ENCODE data around the gene MYO16.
"Not testable (repeated sequence)": the region's sequence is repeated elsewhere in the genome, so short reads cannot be mapped to it uniquely, and the experiment has no call there.

Gene MYO16

GRCh38 chr13:108742701-108743451 is 113.5 kb downstream of the MYO16 start:
- DNase-seq (ENCODE audit: low read depth): no peak

DNA sequence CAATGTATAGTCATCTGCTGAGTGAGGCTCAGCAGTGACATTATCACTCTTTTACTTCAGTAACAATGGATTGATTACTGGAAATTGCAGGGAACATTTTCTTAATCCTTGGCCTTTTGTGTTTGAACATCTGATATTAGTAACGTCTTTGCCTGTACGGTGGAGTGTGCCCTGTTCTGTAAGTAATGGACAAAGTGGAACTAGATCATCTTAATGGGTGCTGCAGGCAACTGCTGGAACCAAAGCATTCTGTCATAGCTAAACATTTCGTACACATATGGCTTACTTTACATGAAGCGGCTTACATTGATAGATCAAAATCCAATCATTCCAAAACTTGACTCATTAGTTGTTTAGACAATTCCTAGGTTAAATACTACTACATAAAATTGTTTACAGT is 114.1 kb downstream of the MYO16 start:
- DNase-seq (ENCODE audit: low read depth): no peak

DNA sequence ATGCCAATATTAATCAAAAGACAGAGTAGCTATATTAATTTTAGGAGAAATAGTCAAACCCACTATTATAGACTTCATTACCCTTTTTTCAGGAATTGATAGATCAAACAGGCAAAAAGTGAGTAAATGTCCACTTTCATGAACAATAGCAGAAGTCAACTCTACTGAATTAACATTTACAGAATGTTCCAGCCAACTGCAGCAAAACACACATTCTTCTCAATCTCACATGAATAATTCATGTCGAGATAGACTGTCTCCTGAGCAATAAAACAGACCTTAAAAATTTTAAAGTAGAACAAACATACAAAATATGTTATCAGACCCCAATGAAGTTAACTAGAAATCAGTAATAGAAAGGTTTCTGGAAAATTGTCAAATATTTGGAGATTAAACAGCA is 118.4 kb downstream of the MYO16 start:
- no peak for DNase-seq (ENCODE audit: low read depth)

GRCh38 chr13:108752276-108752675 is 122.9 kb downstream of the MYO16 start:
- DNase-seq (ENCODE audit: low read depth): no peak

DNA sequence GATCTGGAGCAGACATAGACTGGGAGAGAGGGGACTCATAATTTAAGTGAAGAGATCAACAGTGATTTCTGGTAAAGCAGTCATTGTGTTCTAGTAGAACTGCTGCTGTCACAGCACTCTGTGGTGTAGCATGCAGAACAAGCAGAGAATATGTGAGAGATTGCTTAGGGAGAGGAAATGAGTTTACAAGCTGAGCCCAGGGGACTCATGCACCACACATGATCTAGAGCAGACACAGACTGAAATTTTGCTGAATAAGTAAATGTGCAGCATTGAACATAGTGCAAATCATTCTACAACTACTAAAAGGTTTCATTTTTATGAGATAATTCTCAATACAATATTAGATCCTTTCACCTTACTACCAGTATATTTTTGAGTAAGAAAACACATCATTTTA is 125.7 kb downstream of the MYO16 start:
- no peak for DNase-seq (ENCODE audit: low read depth)

GRCh38 chr13:108760129-108760528 is 130.7 kb downstream of the MYO16 start:
- no peak for DNase-seq (ENCODE audit: low read depth)

GRCh38 chr13:108760541-108760940 is 131.1 kb downstream of the MYO16 start:
- no peak for DNase-seq (ENCODE audit: low read depth)

DNA sequence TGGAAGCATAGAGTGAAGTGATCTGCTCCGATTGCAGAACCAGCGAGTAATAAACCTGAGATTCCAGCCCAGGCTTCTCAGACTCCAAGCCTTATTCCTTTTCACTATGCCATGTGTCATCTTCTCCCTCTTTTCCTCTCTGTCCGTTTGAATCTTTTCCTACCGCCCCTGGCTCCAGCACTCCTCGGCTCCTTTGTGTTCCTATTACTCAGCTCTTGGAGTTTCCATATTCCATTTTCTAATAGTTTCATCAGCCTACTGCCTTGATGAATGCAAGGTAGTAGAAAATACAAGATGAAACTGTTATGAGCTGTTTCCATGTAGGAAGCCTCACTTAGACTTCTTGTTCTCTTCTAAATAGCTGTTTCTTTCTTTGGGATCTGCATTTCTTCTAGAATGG is 138.6 kb downstream of the MYO16 start:
- DNase-seq (ENCODE audit: low read depth): no peak

GRCh38 chr13:108769213-108770070 is 140.0 kb downstream of the MYO16 start:
- no peak for DNase-seq (ENCODE audit: low read depth)

GRCh38 chr13:108775597-108775996 is 146.2 kb downstream of the MYO16 start:
- DNase-seq (ENCODE audit: low read depth): no peak

DNA sequence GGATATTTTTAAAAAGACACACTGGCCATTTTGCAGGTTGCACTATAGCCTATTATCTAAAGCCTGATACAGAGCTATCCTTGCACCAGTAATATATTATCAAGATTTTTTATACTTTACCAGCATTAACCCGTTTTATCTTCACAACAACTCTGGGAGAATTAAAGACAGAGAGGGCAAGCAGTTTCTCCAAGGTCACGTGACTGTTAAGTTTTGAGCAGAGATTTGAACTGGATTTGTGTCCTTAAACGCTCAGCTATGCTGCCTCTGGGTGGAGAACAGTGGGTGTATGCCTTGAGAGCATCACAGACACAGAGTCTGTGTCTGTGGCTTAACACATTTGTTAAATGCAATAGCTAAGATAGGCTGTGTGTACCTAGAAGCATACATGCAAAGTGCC is 147.2 kb downstream of the MYO16 start:
- no peak for DNase-seq (ENCODE audit: low read depth)

DNA sequence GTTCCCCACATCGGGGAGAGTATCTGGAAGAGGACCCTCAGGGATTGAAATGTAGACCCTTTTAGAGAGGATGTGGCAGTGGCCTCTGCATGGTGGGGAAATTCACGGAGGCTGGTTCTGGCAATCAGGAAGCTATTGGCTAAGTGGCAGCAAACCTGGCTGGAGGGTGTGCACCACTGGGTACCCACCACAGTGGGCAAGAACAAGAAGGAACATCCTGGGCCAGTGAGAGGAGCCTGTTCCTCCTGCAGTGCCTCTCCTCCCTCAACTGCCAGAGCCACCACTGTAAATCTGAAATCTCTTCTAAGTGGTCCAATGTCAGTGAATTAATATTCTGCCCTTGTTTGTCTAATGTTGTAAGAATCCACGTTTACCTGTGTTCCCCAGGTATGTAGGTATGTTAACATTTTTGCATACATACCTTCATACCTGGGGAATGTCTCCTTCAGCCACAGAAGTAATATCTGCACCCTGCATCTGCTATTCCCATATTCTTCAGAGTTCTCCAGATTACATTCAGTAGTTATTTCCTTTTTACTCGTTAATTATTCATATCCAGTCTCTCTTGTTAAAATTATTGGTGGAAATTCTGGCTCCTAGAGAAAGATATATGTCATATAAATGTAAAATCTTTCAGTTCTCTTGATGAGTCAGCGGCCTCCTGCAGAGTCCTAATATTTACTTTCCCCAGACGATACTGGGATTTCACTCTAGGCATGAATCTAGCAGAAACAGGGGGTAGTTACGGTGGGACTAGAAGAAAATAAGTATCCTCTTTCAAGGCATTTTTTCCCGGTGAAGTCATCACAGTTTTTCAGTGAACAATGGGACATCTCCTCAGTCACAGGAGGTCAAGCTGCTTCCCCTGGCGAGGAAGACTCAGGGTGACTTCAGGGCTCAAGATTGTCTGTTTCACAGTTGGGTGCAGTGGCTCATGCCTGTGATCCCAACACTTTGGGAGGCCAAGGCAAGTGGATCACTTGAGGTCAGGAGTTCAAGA is 148.3 kb downstream of the MYO16 start:
- DNase-seq (ENCODE audit: low read depth): no peak

DNA sequence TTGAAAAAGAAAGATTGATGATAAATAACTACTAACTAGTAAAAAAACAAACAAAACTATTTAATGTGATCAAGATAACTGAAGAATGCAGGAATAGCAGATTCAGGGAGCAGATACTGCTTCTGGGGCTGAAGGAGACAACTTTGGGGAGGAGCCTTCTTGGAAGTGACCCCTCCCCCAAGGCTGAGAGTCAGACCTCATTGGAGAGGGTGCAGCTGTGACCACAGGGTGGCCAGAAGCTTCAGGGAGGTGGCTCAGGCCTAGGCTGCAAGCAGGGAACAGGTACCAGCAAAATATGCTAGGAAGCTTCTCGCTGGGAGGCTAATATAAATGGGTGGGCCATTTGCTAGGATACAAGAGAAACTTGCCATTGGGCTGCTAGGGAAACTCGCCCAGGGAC is 149.9 kb downstream of the MYO16 start:
- DNase-seq (ENCODE audit: low read depth): no peak

- no peak for DNase-seq (ENCODE audit: low read depth)
These were observed 151.3 kb downstream of the MYO16 start for GRCh38 chr13:108780706-108781105.

DNA sequence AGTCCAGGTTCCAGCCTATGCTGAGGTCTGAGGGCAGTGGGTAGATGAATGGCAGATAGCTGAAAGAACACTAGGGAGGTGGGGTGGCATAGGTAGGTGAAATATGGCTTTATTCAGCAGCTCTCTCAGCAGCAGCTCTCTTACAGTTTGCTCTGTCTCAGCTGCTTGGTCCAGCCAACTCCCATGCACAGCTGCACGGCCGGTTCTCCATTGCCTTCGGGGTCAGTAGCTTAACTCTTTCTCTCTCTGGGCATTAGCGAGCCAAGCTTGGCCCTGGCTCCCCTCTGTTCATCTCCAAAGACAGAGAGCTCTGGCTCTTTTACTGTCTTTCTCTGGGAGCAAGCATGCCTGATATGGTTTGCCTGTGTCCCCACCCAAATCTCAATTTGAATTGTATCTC is 151.9 kb downstream of the MYO16 start:
- DNase-seq (ENCODE audit: low read depth): no peak

DNA sequence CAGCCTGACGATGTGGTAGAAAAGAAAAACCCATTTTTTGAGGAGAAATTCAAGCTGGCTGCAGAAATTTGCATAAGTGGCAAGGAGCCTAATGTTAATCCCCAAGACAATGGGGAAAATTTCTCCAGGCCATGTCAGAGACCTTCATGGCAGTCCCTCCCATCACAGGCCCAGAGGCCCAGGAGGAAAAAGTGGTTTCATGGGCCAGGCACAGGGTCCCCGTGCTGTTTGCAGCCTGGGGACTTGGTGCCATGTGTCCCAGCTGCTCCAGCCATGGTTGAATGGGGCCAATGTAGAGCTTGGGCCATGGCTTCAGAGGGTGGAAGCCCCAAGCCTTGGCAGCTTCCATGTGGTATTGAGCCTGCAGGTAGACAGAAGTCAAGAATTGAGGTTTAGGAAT is 153.1 kb downstream of the MYO16 start:
- DNase-seq (ENCODE audit: low read depth): not testable (repeated sequence)

- no peak for DNase-seq (ENCODE audit: low read depth)
These were observed 156.4 kb downstream of the MYO16 start for GRCh38 chr13:108785844-108786243.

- no peak for DNase-seq (ENCODE audit: low read depth)
These were observed 157.2 kb downstream of the MYO16 start for GRCh38 chr13:108786456-108787200.

GRCh38 chr13:108787700-108788414 is 158.4 kb downstream of the MYO16 start:
- no peak for DNase-seq (ENCODE audit: low read depth)

DNA sequence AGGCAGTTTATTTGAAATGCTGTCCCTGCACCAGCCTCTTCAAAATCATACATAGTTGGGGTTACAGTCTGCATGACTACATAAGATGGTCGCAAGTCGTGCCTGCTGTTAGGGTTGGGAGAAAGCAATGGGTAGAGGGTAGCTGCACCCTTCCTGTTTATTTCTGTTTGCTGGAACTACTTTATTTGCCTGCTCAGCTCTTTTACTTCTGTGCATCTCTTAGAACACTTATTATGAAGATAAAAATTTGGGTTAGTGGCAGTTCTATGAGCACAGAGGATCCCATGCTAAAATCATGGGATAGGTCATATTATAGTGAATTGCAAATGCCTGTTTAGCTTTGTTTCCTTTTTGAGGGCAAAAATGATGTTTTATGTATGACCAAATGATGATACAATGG is 160.1 kb downstream of the MYO16 start:
- no peak for DNase-seq (ENCODE audit: low read depth)

DNA sequence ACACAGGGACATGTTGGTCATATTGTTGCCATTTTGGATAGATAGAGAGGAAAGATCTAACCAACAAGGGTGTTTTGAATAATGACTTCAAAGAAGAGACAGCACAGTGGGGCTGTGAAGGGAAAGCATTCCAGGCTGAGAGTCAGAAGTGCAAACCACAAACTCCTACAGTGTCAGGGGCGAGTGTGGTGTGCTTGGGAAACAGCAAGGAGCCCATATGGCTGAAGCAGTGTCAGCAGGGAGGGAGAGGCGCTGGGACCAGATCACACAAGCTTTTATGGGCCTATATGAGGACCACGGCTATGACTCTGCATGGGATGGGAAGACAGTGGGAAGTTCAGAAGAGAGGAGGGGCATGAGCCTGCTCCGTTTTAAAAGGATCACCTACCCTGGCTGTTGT is 166.4 kb downstream of the MYO16 start:
- DNase-seq (ENCODE audit: low read depth): no peak
